AG20443 (cell line): ENCODE data around the gene XKR3.
"Not testable (repeated sequence)": the region's sequence is repeated elsewhere in the genome, so short reads cannot be mapped to it uniquely, and the experiment has no call there.

Experiments
- DNase-seq: peaks from one replicate; pipeline ENCODE4 v3.0.0; 2012; ENCODE audit warnings: low spot score, mixed read lengths

The XKR3 gene

GRCh38 chr22:16824716-16825687 is at the start of gene XKR3:
Gene XKR3 (minus strand): TSS chr22:16825411. CDS start chr22:16808073, 17,338 bp downstream.
- DNase-seq, result peak; percentile 52

- not testable (repeated sequence) for DNase-seq
These were observed 44.4 kb upstream of the XKR3 start for GRCh38 chr22:16869640-16870039.

GRCh38 chr22:16866167-16866566 is 41.0 kb upstream of the XKR3 start:
- DNase-seq, result peak; percentile 8

- not testable (repeated sequence) for DNase-seq
These were observed 31.6 kb upstream of the XKR3 start for GRCh38 chr22:16856851-16857250.

- DNase-seq, result no peak
These were observed 29.4 kb upstream of the XKR3 start for GRCh38 chr22:16854631-16855030.

GRCh38 chr22:16851268-16851996 is 26.2 kb upstream of the XKR3 start:
- not testable (repeated sequence) for DNase-seq

GRCh38 chr22:16847271-16847670 is 22.1 kb upstream of the XKR3 start:
- no peak for DNase-seq

GRCh38 chr22:16845881-16846280 is 20.7 kb upstream of the XKR3 start:
- DNase-seq, result no peak

- no peak for DNase-seq
These were observed 20.3 kb upstream of the XKR3 start for GRCh38 chr22:16845465-16845864.

GRCh38 chr22:16844529-16844928 is 19.3 kb upstream of the XKR3 start:
- no peak for DNase-seq

- no peak for DNase-seq
These were observed 12.9 kb upstream of the XKR3 start for GRCh38 chr22:16838073-16838472.

GRCh38 chr22:16834971-16835370 is 9.8 kb upstream of the XKR3 start:
- no peak for DNase-seq

GRCh38 chr22:16831257-16831656 is 6.0 kb upstream of the XKR3 start:
- DNase-seq, result no peak

- DNase-seq, result no peak
These were observed 4.8 kb upstream of the XKR3 start for GRCh38 chr22:16829985-16830384.

- DNase-seq, result no peak
These were observed 3.7 kb upstream of the XKR3 start for GRCh38 chr22:16828876-16829275.

GRCh38 chr22:16827506-16827905 is 2.3 kb upstream of the XKR3 start:
- DNase-seq, result no peak

- DNase-seq, result peak; percentile 22
These were observed 6.0 kb downstream of the XKR3 start for GRCh38 chr22:16819249-16819648.

GRCh38 chr22:16818538-16818937 is 6.7 kb downstream of the XKR3 start:
- DNase-seq, result no peak

GRCh38 chr22:16815073-16815472 is 10.1 kb downstream of the XKR3 start:
- no peak for DNase-seq

- peak; percentile 17 for DNase-seq
These were observed 14.9 kb downstream of the XKR3 start for GRCh38 chr22:16810188-16810802.

- DNase-seq, result no peak
These were observed 16.5 kb downstream of the XKR3 start for GRCh38 chr22:16808744-16809143.

GRCh38 chr22:16807109-16807508 is 18.1 kb downstream of the XKR3 start:
- DNase-seq, result no peak

- DNase-seq, result no peak
These were observed 18.8 kb downstream of the XKR3 start for GRCh38 chr22:16806401-16806800.
